Retinal pigment epithelial cell (primary cell): ENCODE data around the gene RNPS1.

Source experiments
- DNase-seq: peaks from one replicate; pipeline ENCODE4 v3.0.0-alpha.2; 2010; ENCODE audit warnings: low read depth
- H3K4me3 ChIP-seq: 2 replicates; pipeline ENCODE4 v1.5.1; 2011; ENCODE audit warnings: mild to moderate bottlenecking, low read length, control low read depth, moderate library complexity
- CTCF ChIP-seq: conservative IDR thresholded peaks from 2 replicates; pipeline ENCODE4 v1.5.1; 2011; ENCODE audit warnings: low read depth, low read length, control low read depth, inconsistent platforms

The RNPS1 gene

GRCh38 chr16:2267913-2268666, at the start of gene RNPS1:
TSS of gene RNPS1 (minus strand) at chr16:2268126. CDS start at chr16:2264643, 3,483 bp downstream.
- TF ChIP-seq CTCF = no peak
- H3K4me3 ChIP-seq = peak within 1 kb of the TSS; percentile 85
- DNase-seq = peak; percentile 71

GRCh38 chr16:2317231-2318020, 49.5 kb upstream of the RNPS1 start:
- DNase-seq = no peak
- no peak for TF ChIP-seq CTCF

GRCh38 chr16:2308089-2308962, 40.4 kb upstream of the RNPS1 start:
- no peak for TF ChIP-seq CTCF
- no peak for DNase-seq

More at GRCh38 chr16:2317231-2318020, 49.5 kb upstream of the RNPS1 start:
- no peak overlapping the region for H3K4me3 ChIP-seq

GRCh38 chr16:2299915-2300192, 31.9 kb upstream of the RNPS1 start:
- no peak overlapping the region for H3K4me3 ChIP-seq
- TF ChIP-seq CTCF = no peak
- DNase-seq = no peak

More at GRCh38 chr16:2308089-2308962, 40.4 kb upstream of the RNPS1 start:
- no peak overlapping the region for H3K4me3 ChIP-seq

- DNase-seq = no peak
- no peak for TF ChIP-seq CTCF
- no peak overlapping the region for H3K4me3 ChIP-seq
These were observed 31.4 kb upstream of the RNPS1 start for GRCh38 chr16:2299121-2299914.

- no peak for TF ChIP-seq CTCF
- no peak for DNase-seq
- no peak overlapping the region for H3K4me3 ChIP-seq
These were observed 30.7 kb upstream of the RNPS1 start for GRCh38 chr16:2298621-2299020.
